Limb (tissue), 2 donors: ENCODE measurements around the gene SF1.

ENCODE experiments used
- DNase-seq, 2 donors: peaks; one replicate each; pipeline ENCODE4 v3.0.0-alpha.2; 2016; ENCODE audit errors: extremely low spot score in 2 of 2

The SF1 gene

GRCh38 chr11:64801158-64801464 lies 22.8 kb upstream of the SF1 start:
- peak in 1 of 2 donors; percentile 37 for DNase-seq

GRCh38 chr11:64800303-64801157 lies 22.2 kb upstream of the SF1 start:
- DNase-seq, result peak in 1 of 2 donors; percentile 35

DNA sequence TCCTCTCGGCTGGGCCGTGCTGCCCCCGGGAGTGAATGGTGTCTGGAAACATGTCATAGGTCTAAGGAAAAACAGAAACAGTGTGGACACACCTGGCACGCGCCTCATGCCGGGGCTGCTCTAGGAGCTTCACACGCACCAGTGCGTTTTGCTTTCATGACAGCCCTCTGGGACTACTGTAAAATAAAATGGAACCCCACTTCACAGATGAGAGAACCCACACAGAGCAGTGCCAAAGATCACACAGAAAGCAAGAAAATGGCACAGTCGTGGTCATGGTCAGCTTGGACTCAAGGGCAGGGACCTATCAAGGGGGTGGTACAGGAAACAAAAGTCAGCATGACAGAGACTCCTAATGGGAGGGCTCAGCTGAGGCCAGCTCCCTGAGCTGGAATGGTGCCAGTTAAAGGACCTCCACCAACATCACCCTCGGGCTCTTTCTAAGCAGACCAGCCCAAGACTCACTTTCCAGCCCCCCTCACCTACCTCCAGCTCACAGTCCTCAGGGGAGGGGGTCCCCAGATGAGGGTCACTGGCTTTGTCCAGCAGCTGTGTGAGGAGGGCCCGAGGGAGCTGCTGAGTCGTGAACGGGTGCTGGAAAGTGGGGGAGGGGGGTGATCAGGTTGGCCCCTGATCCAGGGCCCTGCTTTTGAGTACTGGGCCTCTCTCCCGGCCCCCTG lies 21.4 kb upstream of the SF1 start:
- DNase-seq, result no peak

GRCh38 chr11:64799256-64799622 lies 20.9 kb upstream of the SF1 start:
- no peak for DNase-seq

- no peak for DNase-seq
Observed at GRCh38 chr11:64796757-64797541, 18.6 kb upstream of the SF1 start.

DNA sequence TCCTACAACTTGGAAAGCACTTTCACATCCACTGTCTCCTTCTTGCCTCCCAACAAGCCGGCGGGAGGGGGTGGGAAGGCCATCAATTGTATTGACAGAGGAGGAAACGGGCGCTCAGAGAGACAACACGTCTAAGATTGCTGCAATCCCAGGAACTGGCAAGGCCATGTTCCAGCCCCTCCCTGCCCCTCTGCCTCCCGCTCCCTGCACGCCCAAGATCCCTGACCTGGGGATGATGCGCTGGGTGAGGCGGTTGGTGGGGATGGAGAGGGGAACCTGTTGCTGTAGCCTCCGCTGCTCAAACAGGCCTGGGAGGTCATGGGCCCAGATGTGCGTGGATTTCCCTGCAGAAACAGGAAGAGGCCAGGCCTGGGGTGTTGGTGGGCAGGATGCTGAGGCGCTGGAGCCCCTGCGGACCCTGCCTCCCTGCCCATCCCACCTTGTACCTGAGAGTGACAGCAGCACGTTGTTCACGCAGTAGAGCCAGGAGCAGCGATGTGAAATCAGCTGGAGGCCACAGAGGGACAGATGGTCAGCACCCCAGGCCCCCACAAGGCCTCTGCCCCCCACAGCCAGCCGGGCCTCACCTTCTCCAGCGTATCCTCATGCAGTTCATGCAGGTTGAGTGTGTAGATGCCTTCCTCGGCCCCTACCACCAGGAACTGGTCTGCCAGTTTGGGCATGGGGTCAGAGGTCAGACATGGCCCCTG lies 17.9 kb upstream of the SF1 start:
- no peak for DNase-seq

DNA sequence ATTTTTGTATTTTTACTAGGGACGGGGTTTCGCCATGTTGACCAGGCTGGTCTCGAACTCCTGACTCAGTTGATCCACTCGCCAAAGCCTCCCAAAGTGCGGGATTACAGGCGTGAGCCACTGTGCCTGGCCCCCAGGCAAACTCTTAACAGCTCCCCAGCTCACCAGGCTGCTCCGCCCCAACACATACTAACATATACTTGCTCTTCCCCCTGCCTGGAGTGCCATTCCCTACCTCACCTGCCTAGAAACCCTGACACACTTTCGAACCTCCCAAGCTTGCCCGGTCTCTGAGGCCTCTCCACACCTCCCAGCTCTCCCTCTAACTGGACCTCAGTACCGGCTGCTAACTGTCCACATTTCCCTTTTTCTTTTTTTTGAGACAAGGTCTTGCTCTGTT lies 16.2 kb upstream of the SF1 start:
- no peak for DNase-seq

GRCh38 chr11:64793271-64794160 lies 15.2 kb upstream of the SF1 start:
- DNase-seq, result peak in 1 of 2 donors; percentile 37

GRCh38 chr11:64792482-64792881 lies 14.1 kb upstream of the SF1 start:
- DNase-seq, result no peak

DNA sequence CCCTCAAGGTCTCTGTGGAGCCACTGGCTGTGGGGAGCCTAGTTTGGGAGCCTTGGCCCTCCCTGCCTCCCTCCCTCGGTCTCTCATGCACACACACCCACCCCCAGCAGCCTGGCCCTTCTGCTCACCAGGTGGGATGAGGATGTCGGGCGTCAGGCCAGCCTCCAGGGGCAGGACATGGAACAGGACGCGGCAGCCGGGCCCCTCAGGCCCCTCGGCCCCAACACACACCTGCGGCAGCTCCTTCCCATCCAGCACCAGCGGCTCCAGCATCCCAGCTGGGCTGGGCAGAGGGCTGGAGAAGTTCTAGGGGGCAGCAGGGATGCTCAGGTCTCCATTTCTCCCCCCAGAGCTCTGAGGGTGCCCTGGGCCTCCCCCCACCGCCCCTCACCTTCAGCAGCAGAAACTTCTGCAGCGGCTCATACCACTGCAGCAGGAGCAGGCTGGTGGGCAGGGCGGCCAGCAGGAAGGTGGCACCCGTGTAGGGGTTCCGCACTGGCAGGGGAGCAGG lies 13.5 kb upstream of the SF1 start:
- DNase-seq, result no peak

DNA sequence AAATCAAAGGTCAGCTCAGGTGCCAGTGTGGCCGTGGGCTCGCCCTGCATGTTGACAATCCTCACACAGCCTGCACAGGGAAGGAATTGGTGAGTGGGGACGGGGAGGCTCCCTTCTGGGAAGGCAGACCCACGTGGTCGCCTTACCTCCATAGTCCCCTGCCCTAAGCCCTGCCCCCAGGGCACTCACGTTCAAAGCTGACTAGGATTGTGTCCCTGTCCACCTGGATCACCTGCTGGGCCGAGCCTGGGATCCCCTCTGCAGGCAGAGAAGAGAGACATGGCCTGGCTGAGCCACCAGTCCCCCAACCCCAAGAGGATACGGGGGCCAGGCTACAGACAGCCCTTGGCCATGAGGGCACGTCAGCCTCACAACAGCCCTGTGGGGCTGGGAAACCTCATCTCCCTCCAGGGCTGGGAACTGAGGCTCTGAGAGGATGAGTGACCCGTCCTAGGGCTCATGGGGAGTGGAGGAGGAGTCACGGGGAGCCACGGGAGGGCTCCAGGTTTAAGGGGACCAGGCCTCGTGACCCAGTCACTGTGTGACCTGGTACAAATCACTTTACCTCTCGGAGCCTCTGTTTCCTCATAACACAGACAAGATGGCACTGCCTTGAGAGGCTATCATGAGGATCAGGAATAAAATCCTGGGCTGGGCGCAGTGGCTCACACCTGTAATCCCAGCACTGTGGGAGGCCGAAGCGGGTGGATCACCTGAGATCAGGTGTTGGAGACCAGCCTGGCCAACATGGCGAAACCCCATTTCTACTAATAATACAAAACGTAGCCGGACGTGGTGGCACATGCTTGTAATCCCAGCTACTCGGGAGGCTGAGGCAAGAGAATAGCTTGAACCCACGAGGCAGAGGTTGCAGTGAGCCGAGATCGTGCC lies 12.1 kb upstream of the SF1 start:
- DNase-seq, result no peak

DNA sequence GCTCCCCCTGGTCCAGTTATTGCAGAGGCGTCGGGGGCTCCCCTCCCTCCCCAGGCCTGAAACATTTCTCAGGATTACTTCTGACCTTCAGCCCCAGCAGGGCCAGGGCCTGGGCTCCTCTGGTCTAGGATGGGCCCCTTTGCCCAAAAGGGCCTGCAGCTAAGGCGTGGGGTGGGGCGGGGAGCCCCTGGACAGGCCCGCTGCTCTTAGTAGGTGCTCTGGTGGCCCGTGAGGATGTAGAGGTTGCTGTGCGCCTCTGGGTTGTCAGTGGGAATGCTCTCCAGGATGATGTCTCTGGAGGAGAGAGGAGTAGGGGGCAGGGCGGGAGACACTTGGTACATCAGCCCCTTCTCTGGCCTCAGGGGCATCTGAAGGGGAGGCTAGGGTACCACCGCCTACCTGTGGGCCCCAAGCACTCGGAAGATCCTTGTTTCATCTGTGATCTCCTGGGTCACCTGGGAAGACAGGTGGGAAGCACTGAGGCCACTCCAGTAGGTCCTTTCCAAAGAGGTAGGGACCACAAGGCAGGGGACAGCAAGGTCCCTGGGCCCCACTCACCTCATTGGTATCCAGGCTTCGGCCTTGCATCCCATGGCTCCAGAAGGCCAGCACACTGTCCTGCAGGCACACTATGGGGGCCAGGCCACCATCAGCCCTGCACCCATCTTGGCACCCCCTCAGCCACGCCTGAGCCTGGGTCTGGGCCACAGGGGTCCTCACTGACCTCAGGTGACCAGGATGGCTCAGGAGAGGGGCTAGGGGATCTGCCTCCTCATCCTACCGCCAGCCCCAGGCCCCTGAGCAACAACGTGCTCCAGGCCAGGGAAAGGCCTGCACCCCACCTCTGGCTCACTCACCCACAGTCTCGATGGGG lies 11.2 kb upstream of the SF1 start:
- DNase-seq, result no peak

GRCh38 chr11:64788321-64789215 lies 10.2 kb upstream of the SF1 start:
- DNase-seq, result peak in 1 of 2 donors; percentile 25

- peak in 1 of 2 donors; percentile 65 for DNase-seq
Observed at GRCh38 chr11:64787526-64788320, 9.4 kb upstream of the SF1 start.

- no peak for DNase-seq
Observed at GRCh38 chr11:64786308-64786707, 8.0 kb upstream of the SF1 start.

- DNase-seq, result no peak
Observed at GRCh38 chr11:64784813-64785581, 6.7 kb upstream of the SF1 start.
